ENCODE results near the gene KPNB1.

The KPNB1 gene

GRCh38 chr17:47684535-47685193, 34.9 kb downstream of the KPNB1 start:
- POLR2A ChIA-PET, result interaction anchor here (0.7 to 1.1 kb wide), 3 partner anchors 8 to 21 kb away, joined by 3 to 5 read pairs (median 4); no protein-coding TSS in a partner anchor
- peaks cover 36 to 73% of the 10 kb centered on the region in 2 experiments for H3K36me3 ChIP-seq (ENCODE audit: control insufficient read depth in 2 of 2, insufficient read depth in 1 of 2, low read length in 2 of 2)

GRCh38 chr17:47685556-47686275, 36.0 kb downstream of the KPNB1 start:
- Histone ChIP-seq H3K4me3 (ENCODE audit: low read depth, low read length) (no peak overlapping the region), H3K27ac (ENCODE audit: extremely low read depth, low read depth, low read length) (no peak overlapping the region), H3K4me1 (ENCODE audit: control insufficient read depth, insufficient read depth, low read length) (no peaks in the 10 kb centered on the region), H3K36me3 (ENCODE audit: control insufficient read depth in 2 of 2, insufficient read depth in 1 of 2, low read length in 2 of 2) (peaks cover 26 to 62% of the 10 kb centered on the region in 2 experiments), H3K9me3 (ENCODE audit: control insufficient read depth, insufficient read depth, low read depth, low read length) (no peaks in the 10 kb centered on the region)
- ChIA-PET POLR2A (no interaction called here), CTCF (interaction anchor here (0.6 to 2.6 kb wide), 3 partner anchors 21 to 334 kb away, joined by 3 to 20 read pairs (median 4); no protein-coding TSS in a partner anchor)
- TF ChIP-seq ZNF544 (tag by site-specific recombination; IDR thresholded peaks at IDR 0.05), result no peak
- TF ChIP-seq ZNF239 (tag by site-specific recombination; IDR thresholded peaks at IDR 0.05), result no peak
- no peak for TF ChIP-seq ZNF600 (tag by site-specific recombination; IDR thresholded peaks at IDR 0.05)
- TF ChIP-seq ZBTB7A (tag by site-specific recombination; IDR thresholded peaks at IDR 0.05; ENCODE audit: low read depth), result no peak
- TF ChIP-seq ZNF16 (tag by site-specific recombination; IDR thresholded peaks at IDR 0.05; ENCODE audit: low read depth), result no peak
- peak; percentile 84 for TF ChIP-seq PRDM1 (tag by site-specific recombination; IDR thresholded peaks at IDR 0.05)

More at GRCh38 chr17:47684535-47685193, 34.9 kb downstream of the KPNB1 start:
- Histone ChIP-seq H3K27ac (ENCODE audit: extremely low read depth, low read depth, low read length) (no peak overlapping the region), H3K4me3 (ENCODE audit: low read depth, low read length) (no peak overlapping the region), H3K4me1 (ENCODE audit: control insufficient read depth, insufficient read depth, low read length) (no peaks in the 10 kb centered on the region), H3K9me3 (ENCODE audit: control insufficient read depth, insufficient read depth, low read depth, low read length) (no peaks in the 10 kb centered on the region)
- 0 out of 2 replicates have a peak, but pooled peaks have one; percentile 7 for TF ChIP-seq IKZF3 (tag by site-specific recombination; IDR thresholded peaks at IDR 0.05)
- TF ChIP-seq, protein P1, sequence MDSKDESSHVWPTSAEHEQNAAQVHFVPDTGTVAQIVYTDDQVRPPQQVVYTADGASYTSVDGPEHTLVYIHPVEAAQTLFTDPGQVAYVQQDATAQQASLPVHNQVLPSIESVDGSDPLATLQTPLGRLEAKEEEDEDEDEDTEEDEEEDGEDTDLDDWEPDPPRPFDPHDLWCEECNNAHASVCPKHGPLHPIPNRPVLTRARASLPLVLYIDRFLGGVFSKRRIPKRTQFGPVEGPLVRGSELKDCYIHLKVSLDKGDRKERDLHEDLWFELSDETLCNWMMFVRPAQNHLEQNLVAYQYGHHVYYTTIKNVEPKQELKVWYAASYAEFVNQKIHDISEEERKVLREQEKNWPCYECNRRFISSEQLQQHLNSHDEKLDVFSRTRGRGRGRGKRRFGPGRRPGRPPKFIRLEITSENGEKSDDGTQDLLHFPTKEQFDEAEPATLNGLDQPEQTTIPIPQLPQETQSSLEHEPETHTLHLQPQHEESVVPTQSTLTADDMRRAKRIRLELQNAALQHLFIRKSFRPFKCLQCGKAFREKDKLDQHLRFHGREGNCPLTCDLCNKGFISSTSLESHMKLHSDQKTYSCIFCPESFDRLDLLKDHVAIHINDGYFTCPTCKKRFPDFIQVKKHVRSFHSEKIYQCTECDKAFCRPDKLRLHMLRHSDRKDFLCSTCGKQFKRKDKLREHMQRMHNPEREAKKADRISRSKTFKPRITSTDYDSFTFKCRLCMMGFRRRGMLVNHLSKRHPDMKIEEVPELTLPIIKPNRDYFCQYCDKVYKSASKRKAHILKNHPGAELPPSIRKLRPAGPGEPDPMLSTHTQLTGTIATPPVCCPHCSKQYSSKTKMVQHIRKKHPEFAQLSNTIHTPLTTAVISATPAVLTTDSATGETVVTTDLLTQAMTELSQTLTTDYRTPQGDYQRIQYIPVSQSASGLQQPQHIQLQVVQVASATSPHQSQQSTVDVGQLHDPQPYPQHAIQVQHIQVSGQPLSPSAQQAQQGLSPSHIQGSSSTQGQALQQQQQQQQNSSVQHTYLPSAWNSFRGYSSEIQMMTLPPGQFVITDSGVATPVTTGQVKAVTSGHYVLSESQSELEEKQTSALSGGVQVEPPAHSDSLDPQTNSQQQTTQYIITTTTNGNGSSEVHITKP (tag by site-specific recombination; IDR thresholded peaks at IDR 0.05), result peak; percentile 63
- no peak for TF ChIP-seq ZNF747 (tag by site-specific recombination; IDR thresholded peaks at IDR 0.05)
- CTCF ChIA-PET, result interaction anchor here (0.7 kb wide), 1 partner anchor 234 kb away, joined by 4 read pairs; no protein-coding TSS in a partner anchor

DNA sequence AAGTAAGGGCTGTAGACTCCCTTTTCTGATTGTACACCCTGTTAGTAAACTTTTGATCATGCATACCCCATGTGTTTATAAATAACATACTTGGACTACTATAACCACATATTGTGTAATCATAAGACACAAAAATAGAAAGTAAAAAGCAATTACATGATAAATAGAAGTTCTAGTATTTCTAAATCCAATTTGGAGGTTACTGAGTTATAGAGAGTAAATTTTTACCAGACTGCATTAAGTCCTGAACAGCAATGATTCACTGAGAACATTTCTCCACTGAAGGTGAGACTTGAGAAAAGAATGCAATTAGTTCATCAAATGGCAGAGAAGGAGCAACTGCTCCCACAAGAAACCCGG, 36.5 kb downstream of the KPNB1 start:
- CTCF ChIA-PET, result interaction anchor here (0.6 to 2.6 kb wide), 2 partner anchors 21 to 334 kb away, joined by 3 to 20 read pairs; no protein-coding TSS in a partner anchor
- no peak overlapping the region for H3K27ac ChIP-seq (ENCODE audit: extremely low read depth, low read depth, low read length)

DNA sequence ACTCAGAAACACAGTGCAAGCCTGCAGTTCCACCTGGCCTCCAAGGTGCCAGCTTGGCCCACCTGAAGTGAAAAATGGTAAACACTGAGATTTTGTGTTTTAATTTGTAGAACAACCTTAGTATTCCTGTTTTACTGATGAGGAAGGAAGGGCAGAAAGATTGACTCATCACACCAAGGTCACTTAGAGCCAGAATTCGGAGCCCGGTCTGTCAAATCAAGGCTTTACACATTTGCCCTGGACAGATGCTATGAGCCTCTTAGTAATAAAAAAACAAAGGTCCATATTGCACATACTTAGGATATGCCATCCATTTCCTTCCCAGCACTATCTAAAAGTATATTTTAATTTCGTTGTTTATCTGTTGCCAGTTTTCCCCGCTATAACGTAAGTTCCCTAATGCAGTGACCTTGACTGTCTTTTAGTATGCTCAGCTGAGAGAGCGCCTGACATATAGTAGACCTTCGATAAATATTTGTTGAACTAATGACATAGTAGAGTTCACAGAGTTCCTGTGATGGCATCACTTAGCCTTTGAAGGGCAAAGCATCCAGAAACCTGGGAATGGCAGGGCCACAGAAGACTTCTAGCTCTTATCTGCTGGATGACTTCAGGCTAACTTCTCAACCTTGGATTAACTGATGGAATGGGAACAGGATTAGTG, 37.1 kb downstream of the KPNB1 start:
- no peaks in the 10 kb centered on the region for H3K4me1 ChIP-seq (ENCODE audit: control insufficient read depth, insufficient read depth, low read length)
- H3K4me3 ChIP-seq (ENCODE audit: low read depth, low read length), result no peak overlapping the region
- CTCF ChIA-PET, result interaction anchor here (0.6 to 3.2 kb wide), 5 partner anchors 11 to 335 kb away, joined by 3 to 41 read pairs (median 4); no protein-coding TSS in a partner anchor
- POLR2A ChIA-PET, result interaction anchor here (1.2 to 1.8 kb wide), 4 partner anchors 8 to 37 kb away, joined by 5 to 8 read pairs (median 6); partner anchors contain the start of gene KPNB1
- no peak overlapping the region for H3K27ac ChIP-seq (ENCODE audit: extremely low read depth, low read depth, low read length)
- H3K9me3 ChIP-seq (ENCODE audit: control insufficient read depth, insufficient read depth, low read depth, low read length), result no peaks in the 10 kb centered on the region
- H3K36me3 ChIP-seq (ENCODE audit: control insufficient read depth in 2 of 2, insufficient read depth in 1 of 2, low read length in 2 of 2), result peaks cover 15 to 51% of the 10 kb centered on the region in 2 experiments
- TF ChIP-seq ZNF19 (tag by site-specific recombination; IDR thresholded peaks at IDR 0.05; ENCODE audit: low read depth), result no peak
- TF ChIP-seq ZNF169 (tag by site-specific recombination; IDR thresholded peaks at IDR 0.05), result no peak
- TF ChIP-seq ZFP3 (tag by site-specific recombination; IDR thresholded peaks at IDR 0.05; ENCODE audit: low read depth), result no peak
- TF ChIP-seq ZBTB1 (tag by site-specific recombination; IDR thresholded peaks at IDR 0.05), result no peak
- no peak for TF ChIP-seq ZNF174 (tag by site-specific recombination; IDR thresholded peaks at IDR 0.05)
- TF ChIP-seq ZSCAN5A (tag by site-specific recombination; IDR thresholded peaks at IDR 0.05), result no peak
- no peak for TF ChIP-seq ZNF561 (tag by site-specific recombination; IDR thresholded peaks at IDR 0.05; ENCODE audit: borderline replicate concordance)
- no peak for TF ChIP-seq ZNF792 (tag by site-specific recombination; IDR thresholded peaks at IDR 0.05)
- TF ChIP-seq, protein P2, sequence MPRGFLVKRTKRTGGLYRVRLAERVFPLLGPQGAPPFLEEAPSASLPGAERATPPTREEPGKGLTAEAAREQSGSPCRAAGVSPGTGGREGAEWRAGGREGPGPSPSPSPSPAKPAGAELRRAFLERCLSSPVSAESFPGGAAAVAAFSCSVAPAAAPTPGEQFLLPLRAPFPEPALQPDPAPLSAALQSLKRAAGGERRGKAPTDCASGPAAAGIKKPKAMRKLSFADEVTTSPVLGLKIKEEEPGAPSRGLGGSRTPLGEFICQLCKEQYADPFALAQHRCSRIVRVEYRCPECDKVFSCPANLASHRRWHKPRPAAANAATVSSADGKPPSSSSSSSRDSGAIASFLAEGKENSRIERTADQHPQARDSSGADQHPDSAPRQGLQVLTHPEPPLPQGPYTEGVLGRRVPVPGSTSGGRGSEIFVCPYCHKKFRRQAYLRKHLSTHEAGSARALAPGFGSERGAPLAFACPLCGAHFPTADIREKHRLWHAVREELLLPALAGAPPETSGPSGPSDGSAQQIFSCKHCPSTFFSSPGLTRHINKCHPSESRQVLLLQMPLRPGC (tag by site-specific recombination; IDR thresholded peaks at IDR 0.05), result no peak

More for the DNA sequence above, 36.5 kb downstream of the KPNB1 start:
- H3K4me1 ChIP-seq (ENCODE audit: control insufficient read depth, insufficient read depth, low read length), result no peaks in the 10 kb centered on the region
- H3K4me3 ChIP-seq (ENCODE audit: low read depth, low read length), result no peak overlapping the region
- H3K36me3 ChIP-seq (ENCODE audit: control insufficient read depth in 2 of 2, insufficient read depth in 1 of 2, low read length in 2 of 2), result peaks cover 20 to 57% of the 10 kb centered on the region in 2 experiments
- POLR2A ChIA-PET, result no interaction called here
- H3K9me3 ChIP-seq (ENCODE audit: control insufficient read depth, insufficient read depth, low read depth, low read length), result no peaks in the 10 kb centered on the region
- no peak for TF ChIP-seq YY1 (tag by site-specific recombination; IDR thresholded peaks at IDR 0.05)
- no peak for TF ChIP-seq ZNF112 (tag by site-specific recombination; IDR thresholded peaks at IDR 0.05)
- no peak for TF ChIP-seq SP7 (tag by site-specific recombination; IDR thresholded peaks at IDR 0.05)
